ENCODE measurements around the gene FIGNL2.

The FIGNL2 gene

DNA sequence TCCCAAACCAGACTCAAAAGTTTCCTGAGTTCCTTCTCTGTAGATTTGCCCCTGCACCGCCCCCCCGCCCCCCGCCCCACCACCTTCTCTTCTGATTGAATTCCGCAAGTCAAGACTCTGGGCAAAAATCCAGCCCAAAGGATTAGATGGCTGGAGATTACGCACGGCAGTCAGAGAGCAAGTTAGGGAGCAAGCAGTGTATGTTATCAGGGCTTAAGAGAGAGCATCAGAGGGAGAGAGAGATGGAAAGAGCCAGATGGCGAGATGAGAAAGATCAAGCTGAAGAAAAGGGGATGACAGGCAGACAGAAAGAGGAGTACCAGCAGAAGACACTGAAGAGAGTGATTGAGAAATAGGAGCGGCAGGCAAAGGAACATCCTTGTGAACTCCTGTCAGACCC, 25.5 kb upstream of the FIGNL2 start:
- Histone ChIP-seq H3K27ac (ENCODE audit: low read depth, low read length, severe bottlenecking) (no peak overlapping the region), H3K36me3 (ENCODE audit: control insufficient read depth, insufficient read depth, low read length) (no peaks in the 10 kb centered on the region), H3K4me1 (ENCODE audit: control insufficient read depth, insufficient read depth, low read length, poor library complexity, severe bottlenecking) (peaks cover 17% of the 10 kb centered on the region), H3K9me3 (ENCODE audit: control insufficient read depth, low read length) (no peaks in the 10 kb centered on the region), H3K4me3 (ENCODE audit: extremely low read depth, insufficient read depth, low read length, poor library complexity, severe bottlenecking) (no peak overlapping the region)
- WGBS, 2 experiments (ENCODE audit: insufficient coverage in 2 of 2), result 73 to 80% methylated on average over 4 of the region's 8 CpGs

DNA sequence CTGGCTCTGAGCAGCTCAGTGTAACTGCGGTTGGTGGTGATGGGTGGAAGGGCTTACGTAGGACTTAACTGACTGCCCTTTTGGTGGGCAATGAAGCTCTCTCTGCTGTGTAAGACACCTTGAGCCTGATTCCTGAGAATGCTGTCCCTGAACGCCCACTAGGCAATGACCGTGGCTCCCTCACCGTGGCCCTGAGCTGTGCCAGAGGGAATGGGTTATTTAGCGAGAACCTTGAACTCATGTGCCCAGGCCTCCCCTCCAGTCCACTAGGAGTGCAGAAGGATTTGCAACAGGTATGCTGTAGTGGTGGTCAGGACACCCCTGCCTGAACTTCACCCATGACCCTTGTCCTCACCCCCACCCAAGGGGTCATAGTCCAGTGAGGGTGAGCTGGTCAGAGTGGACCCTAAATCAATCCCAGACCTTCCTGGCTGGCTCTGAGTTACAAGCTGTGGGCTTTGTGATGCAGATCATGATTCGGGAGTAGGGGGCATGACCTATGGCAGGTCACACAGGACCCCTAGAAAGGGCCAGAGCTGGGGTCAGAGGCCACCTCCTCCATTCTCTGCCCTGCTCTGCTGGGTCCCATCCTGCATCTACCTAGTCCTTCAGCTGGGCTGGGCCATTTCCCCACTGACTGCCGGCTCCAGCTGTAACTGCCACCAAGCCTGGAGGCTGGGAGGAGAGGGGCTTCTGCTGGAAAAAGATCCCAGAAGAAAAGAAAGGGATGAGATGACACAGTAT, 24.9 kb upstream of the FIGNL2 start:
- Histone ChIP-seq H3K4me3 (ENCODE audit: extremely low read depth, insufficient read depth, low read length, poor library complexity, severe bottlenecking) (no peak overlapping the region), H3K27ac (ENCODE audit: low read depth, low read length, severe bottlenecking) (no peak overlapping the region), H3K36me3 (ENCODE audit: control insufficient read depth, insufficient read depth, low read length) (no peaks in the 10 kb centered on the region), H3K9me3 (ENCODE audit: control insufficient read depth, low read length) (no peaks in the 10 kb centered on the region), H3K4me1 (ENCODE audit: control insufficient read depth, insufficient read depth, low read length, poor library complexity, severe bottlenecking) (peaks cover 17% of the 10 kb centered on the region)
- 77 to 83% methylated on average over 7 of the region's 8 CpGs for whole genome bisulfite sequencing, 2 experiments (ENCODE audit: insufficient coverage in 2 of 2)

DNA sequence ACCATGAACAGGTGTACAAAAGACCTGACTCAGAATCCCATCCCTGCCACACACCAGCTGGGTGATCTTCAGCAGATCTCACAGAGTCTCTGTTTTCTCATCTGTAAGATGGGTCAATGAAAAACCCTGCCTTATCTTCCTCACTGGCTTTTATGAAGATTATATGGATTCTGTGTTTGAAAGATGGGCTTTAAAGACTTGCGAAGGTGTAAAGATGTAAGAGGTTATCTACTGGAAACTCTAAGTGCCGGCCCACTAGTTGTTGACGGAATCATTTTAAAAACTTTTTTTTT, 24.1 kb upstream of the FIGNL2 start:
- 100% methylated on average over 1 of the region's 3 CpGs; no CpG with 5 or more reads in 1 of the 2 experiments for WGBS, 2 experiments (ENCODE audit: insufficient coverage in 2 of 2)

DNA sequence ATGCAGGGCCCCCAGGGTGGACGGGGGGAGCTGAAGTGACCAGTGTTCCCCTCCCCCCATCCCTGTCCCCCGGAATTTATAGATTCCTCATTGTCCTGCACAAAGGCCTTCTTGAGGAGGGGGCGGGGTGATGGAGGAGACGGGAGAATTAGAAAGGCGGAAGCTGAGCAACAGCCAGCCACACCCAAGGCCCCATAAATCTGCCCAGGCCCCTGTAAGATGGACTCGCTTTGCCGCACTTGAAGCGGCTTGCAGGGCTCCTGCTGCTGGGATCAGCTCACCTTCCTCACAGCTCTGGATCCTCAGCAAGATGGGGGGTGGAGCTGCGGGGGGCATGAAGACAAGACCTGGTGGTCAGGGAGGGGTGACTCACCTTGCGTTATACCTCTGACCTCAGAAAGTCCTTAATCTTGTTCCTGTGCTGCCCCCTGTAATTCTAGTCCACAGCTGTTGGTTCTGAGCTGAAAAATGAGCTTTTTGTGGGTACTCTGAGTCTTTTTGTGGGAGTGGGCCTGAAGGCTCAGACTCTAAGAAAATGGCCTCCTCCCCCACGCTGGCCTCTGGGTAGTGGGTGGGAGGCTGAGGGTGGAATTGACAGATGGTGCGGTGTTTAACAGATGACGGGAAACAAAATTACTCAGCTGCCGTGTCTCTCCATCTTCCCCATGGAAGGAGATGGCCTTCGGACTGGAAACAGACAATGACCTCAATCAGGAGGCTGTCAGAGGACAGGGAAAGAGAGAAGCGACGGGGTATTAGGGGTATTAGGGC, 23.6 kb upstream of the FIGNL2 start:
- H3K27ac ChIP-seq (ENCODE audit: low read depth, low read length, severe bottlenecking), result no peak overlapping the region
- no peaks in the 10 kb centered on the region for H3K36me3 ChIP-seq (ENCODE audit: control insufficient read depth, insufficient read depth, low read length)
- H3K9me3 ChIP-seq (ENCODE audit: control insufficient read depth, low read length), result no peaks in the 10 kb centered on the region
- H3K4me1 ChIP-seq (ENCODE audit: control insufficient read depth, insufficient read depth, low read length, poor library complexity, severe bottlenecking), result peaks cover 17% of the 10 kb centered on the region
- no peak overlapping the region for H3K4me3 ChIP-seq (ENCODE audit: extremely low read depth, insufficient read depth, low read length, poor library complexity, severe bottlenecking)
- 73 to 83% methylated on average over 4 to 5 of the region's 17 CpGs for WGBS, 2 experiments (ENCODE audit: insufficient coverage in 2 of 2)

More for the DNA sequence above, 24.1 kb upstream of the FIGNL2 start:
- Histone ChIP-seq H3K27ac (ENCODE audit: low read depth, low read length, severe bottlenecking) (no peak overlapping the region), H3K9me3 (ENCODE audit: control insufficient read depth, low read length) (no peaks in the 10 kb centered on the region), H3K4me1 (ENCODE audit: control insufficient read depth, insufficient read depth, low read length, poor library complexity, severe bottlenecking) (peaks cover 17% of the 10 kb centered on the region), H3K36me3 (ENCODE audit: control insufficient read depth, insufficient read depth, low read length) (no peaks in the 10 kb centered on the region), H3K4me3 (ENCODE audit: extremely low read depth, insufficient read depth, low read length, poor library complexity, severe bottlenecking) (no peak overlapping the region)

DNA sequence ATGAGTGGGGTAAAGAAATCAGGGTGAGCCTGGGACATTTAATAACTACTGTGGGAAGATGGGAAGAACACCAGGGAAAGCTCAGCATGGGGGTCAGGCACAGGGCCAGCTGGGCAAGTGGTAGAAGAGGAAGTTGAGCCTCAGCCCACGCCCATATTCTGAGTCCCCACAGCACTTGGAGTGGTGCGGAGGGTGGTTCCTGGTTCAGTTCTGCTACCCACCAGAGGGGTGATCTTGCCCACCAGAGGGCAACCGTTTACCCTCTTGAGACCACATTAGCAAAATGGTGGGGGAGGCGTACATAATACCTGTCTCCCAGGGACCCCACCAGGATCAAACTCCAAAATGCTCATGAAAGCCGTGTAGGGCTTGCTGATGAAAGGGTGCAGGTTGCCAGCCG, 22.6 kb upstream of the FIGNL2 start:
- Histone ChIP-seq H3K36me3 (ENCODE audit: control insufficient read depth, insufficient read depth, low read length) (no peaks in the 10 kb centered on the region), H3K4me1 (ENCODE audit: control insufficient read depth, insufficient read depth, low read length, poor library complexity, severe bottlenecking) (peaks cover 22% of the 10 kb centered on the region), H3K9me3 (ENCODE audit: control insufficient read depth, low read length) (no peaks in the 10 kb centered on the region), H3K4me3 (ENCODE audit: extremely low read depth, insufficient read depth, low read length, poor library complexity, severe bottlenecking) (no peak overlapping the region), H3K27ac (ENCODE audit: low read depth, low read length, severe bottlenecking) (no peak overlapping the region)
- WGBS, 2 experiments (ENCODE audit: insufficient coverage in 2 of 2), result 91 to 97% methylated on average over 4 to 5 of the region's 6 CpGs

DNA sequence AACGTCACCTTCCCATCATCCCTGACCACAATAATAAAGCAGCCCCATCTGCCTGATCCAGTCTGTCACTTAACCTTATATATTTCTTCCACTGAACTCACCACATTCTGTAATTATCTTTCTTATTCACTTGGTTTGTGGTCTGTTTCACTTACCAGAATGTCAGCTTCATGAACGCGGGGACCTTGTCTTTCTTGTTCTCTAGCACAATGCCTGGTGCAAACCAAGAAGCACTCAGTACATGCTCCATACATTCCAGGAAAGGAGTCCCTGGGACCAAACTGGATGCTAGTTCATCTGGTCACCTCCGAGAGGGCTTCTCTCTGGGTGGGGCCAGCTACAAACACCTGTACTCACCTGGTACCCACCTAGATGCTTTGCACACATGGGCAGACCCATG, 22.0 kb upstream of the FIGNL2 start:
- no peaks in the 10 kb centered on the region for H3K9me3 ChIP-seq (ENCODE audit: control insufficient read depth, low read length)
- no peaks in the 10 kb centered on the region for H3K36me3 ChIP-seq (ENCODE audit: control insufficient read depth, insufficient read depth, low read length)
- peaks cover 28% of the 10 kb centered on the region for H3K4me1 ChIP-seq (ENCODE audit: control insufficient read depth, insufficient read depth, low read length, poor library complexity, severe bottlenecking)
- no peak overlapping the region for H3K27ac ChIP-seq (ENCODE audit: low read depth, low read length, severe bottlenecking)
- WGBS, 2 experiments (ENCODE audit: insufficient coverage in 2 of 2), result 92 to 93% methylated on average over 2 to 4 of the region's 4 CpGs
- no peak overlapping the region for H3K4me3 ChIP-seq (ENCODE audit: extremely low read depth, insufficient read depth, low read length, poor library complexity, severe bottlenecking)

DNA sequence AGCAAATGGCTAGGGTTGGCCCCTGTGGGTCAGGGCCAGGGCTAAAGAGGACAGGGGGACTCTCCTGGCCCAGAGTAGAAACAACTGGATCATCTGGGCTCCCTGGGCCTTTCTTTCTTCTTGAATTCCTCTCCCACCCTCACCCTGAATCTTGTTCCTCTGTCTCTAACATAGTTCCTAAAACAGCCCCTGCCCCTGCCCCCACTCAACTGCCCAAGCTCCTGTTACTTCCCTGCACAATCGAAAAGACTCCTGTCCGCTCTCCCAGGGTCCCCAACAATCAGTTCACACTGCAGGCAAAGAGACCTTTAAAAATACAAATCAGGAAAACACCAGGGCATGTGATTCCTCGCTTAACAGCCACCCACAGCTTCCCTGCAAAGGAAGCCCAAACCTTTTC, 21.4 kb upstream of the FIGNL2 start:
- H3K9me3 ChIP-seq (ENCODE audit: control insufficient read depth, low read length), result no peaks in the 10 kb centered on the region
- H3K4me1 ChIP-seq (ENCODE audit: control insufficient read depth, insufficient read depth, low read length, poor library complexity, severe bottlenecking), result peaks cover 31% of the 10 kb centered on the region
- no peaks in the 10 kb centered on the region for H3K36me3 ChIP-seq (ENCODE audit: control insufficient read depth, insufficient read depth, low read length)
- 42 to 50% methylated on average over 2 of the region's 3 CpGs for WGBS, 2 experiments (ENCODE audit: insufficient coverage in 2 of 2)
- no peak overlapping the region for H3K4me3 ChIP-seq (ENCODE audit: extremely low read depth, insufficient read depth, low read length, poor library complexity, severe bottlenecking)
- H3K27ac ChIP-seq (ENCODE audit: low read depth, low read length, severe bottlenecking), result no peak overlapping the region

DNA sequence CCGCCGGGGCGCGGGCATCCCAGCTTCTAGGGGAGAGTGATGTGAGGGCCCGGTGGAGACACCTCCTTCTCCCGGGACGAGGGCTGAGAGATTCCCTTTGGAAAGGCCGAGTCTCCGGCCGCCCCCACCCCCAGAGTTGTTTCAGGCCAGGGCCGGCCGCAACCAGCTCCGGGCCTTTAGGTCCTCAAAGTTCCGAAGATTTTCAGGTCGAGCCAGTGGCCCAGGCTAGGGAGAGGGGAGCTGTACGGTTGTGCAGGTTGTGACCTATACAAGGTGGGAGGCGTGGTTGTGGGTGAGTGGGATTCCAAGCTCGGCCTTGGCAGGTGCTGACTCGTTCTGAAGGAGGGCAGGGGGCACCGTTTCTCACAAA, 21.0 kb upstream of the FIGNL2 start:
- WGBS, 2 experiments (ENCODE audit: insufficient coverage in 2 of 2), result 8 to 21% methylated on average over 9 to 15 of the region's 20 CpGs
- Histone ChIP-seq H3K4me1 (ENCODE audit: control insufficient read depth, insufficient read depth, low read length, poor library complexity, severe bottlenecking) (peaks cover 31% of the 10 kb centered on the region), H3K27ac (ENCODE audit: low read depth, low read length, severe bottlenecking) (no peak overlapping the region), H3K9me3 (ENCODE audit: control insufficient read depth, low read length) (no peaks in the 10 kb centered on the region), H3K36me3 (ENCODE audit: control insufficient read depth, insufficient read depth, low read length) (no peaks in the 10 kb centered on the region), H3K4me3 (ENCODE audit: extremely low read depth, insufficient read depth, low read length, poor library complexity, severe bottlenecking) (peak overlapping the region; percentile 40)

DNA sequence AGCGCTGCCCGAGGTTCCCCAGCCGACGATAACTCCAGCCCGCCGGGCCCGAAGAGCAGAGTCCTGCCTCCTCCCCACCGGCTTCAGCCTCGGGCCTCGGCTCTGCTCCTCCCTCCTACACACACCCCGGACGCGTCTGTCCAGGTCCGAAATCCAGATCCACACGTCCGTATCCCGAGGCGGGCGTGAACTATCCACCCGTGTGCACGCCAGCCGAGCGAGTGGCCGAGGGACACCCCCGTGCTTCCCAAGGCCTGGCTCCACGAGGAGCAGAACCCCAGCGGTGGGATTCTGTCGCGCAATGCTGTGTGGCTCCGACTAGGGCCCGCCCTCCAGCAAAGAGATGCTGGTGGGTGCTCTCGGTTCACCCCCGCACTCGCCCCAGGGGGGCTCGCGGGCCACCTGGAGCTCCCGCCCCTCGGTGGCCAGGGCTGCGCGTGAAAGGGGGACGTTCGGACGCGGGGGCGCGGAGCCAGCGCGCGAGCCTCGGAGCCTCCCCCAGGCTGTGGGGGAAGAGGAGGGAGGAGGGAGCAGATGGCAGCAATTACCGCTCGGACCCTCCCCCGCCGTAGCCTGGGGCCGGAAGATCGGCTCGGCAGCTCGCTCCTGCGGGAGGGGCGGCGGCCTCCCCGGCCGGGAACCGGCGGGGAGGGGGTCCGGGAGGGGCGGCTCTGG, 20.4 kb upstream of the FIGNL2 start:
- Histone ChIP-seq H3K4me3 (ENCODE audit: extremely low read depth, insufficient read depth, low read length, poor library complexity, severe bottlenecking) (peak overlapping the region; percentile 40), H3K36me3 (ENCODE audit: control insufficient read depth, insufficient read depth, low read length) (no peaks in the 10 kb centered on the region), H3K4me1 (ENCODE audit: control insufficient read depth, insufficient read depth, low read length, poor library complexity, severe bottlenecking) (peaks cover 31% of the 10 kb centered on the region), H3K27ac (ENCODE audit: low read depth, low read length, severe bottlenecking) (no peak overlapping the region), H3K9me3 (ENCODE audit: control insufficient read depth, low read length) (no peaks in the 10 kb centered on the region)
- WGBS, 2 experiments (ENCODE audit: insufficient coverage in 2 of 2), result 4 to 5% methylated on average over 37 to 41 of the region's 67 CpGs

DNA sequence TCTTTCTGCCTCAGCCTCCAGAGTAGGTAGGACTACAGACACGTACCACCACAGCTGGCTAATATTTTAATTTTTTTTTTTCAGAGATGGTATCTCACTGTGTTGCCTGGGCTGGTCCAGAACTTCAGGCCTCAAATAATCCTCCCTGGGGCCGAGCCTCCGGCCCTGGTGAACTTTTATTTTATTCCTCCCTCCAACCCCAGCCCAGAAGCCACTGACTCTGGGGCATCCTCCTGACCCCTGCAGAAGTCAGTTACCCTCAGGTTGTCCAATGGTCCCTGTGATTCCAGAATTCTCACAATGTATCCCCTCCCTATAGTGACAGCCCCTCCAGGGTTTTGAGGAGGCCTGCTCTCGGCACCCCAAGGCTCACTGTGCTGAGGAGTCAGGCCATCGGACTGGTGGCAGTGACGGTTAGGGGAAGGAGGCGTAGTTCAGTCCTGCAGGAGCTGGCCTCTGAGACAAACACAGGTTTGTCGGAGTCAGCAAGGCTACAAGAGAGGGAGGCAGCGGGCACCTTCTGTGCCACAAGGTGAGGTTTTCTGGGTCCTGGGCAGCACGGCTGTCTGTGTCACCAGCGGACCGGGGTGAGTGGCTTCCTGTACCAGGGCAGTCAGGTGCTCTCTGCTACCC, 19.4 kb upstream of the FIGNL2 start:
- no peak overlapping the region for H3K4me3 ChIP-seq (ENCODE audit: extremely low read depth, insufficient read depth, low read length, poor library complexity, severe bottlenecking)
- no peaks in the 10 kb centered on the region for H3K9me3 ChIP-seq (ENCODE audit: control insufficient read depth, low read length)
- H3K27ac ChIP-seq (ENCODE audit: low read depth, low read length, severe bottlenecking), result no peak overlapping the region
- H3K4me1 ChIP-seq (ENCODE audit: control insufficient read depth, insufficient read depth, low read length, poor library complexity, severe bottlenecking), result peaks cover 39% of the 10 kb centered on the region
- 91 to 93% methylated on average over 11 to 12 of the region's 12 CpGs for WGBS, 2 experiments (ENCODE audit: insufficient coverage in 2 of 2)
- no peaks in the 10 kb centered on the region for H3K36me3 ChIP-seq (ENCODE audit: control insufficient read depth, insufficient read depth, low read length)

Measured in mesodermal cell (in vitro differentiated cells).